GM21619 (cell line): Measurements from ENCODE around the gene ANAPC2.

Source experiments
- ATAC-seq: cut with Tn5 transposase; IDR thresholded peaks from one replicate; pipeline ENCODE4 v1.9.1; 2021; ENCODE audit not compliant: unreplicated experiment

ANAPC2 gene

DNA sequence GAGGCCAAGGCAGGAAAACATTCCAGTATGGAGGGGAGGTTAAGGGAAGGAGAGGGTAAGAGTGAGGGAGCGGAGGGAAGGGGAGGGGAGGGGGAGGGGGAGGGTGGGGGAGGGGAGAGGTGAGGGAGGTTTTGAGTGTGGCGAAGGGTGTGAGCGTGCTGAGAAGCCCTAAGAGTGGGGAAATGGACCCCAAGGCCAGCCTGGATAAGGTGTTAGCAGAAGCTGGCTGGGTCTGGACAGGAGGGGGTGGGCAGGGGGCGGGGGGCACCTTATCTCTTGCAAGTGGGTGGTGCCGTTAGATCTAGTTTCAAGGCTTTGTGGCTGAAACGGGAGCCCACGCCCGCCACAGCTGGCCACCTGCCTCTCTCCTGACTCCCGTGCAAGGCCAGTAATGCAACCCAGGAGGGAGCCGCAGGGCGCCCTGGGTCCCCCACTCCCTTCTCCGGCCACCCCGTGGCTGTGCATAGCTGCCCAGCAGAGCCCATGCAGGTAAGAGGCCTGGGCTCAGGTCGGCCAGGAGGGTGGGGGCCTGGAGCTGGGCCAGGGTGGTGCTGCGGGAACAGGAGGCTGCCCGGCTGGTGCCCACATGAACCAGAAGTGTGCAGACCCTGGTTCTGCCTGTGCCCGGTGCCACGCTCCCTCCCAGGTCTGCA, 39.6 kb upstream of the ANAPC2 start:
- no peak for ATAC-seq

DNA sequence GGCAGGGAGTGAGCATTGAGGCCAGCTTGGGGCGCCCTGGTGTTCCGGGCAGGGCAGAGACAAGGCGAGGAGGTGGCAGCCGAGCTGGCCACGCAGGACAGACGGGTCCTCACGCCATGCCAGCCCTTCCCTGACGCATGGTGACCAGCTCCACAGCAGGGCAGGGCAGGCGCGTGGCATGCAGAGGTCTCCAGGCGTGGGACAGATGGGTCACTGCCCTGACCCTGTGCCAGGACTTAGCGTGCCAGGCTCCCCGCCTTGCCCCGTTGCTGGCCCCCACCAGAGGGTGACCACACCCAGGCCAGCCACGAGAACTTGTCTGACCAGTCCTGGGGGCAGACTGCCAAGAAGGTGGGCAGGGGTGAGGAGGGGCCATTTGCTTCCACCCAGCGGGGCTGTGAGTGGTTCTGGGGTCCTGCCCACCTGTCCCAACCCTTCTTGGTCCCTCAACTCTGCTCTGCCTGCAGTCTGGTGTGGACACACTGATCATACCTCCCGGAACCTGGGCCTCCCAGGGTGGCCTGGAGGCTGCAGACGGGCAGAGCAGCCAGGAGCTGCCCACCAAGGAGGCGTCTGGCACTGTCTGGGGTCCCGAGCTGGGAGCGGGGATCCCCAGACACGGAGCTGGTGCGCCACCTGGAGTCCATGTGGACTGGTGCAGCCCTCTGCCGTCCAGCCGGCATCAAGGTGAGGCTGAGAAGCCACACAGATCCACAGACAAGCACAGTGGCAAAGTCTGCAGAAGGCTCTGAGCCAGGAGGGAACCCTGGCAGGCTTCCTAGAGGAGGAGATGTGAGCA, 38.9 kb upstream of the ANAPC2 start, which contains the start of gene RNF224:
RNF224 (plus strand) TSS at position 449 of the 799 bp plus-strand sequence. CDS start 834 bp downstream, outside the sequence.
- ATAC-seq, result no peak

DNA sequence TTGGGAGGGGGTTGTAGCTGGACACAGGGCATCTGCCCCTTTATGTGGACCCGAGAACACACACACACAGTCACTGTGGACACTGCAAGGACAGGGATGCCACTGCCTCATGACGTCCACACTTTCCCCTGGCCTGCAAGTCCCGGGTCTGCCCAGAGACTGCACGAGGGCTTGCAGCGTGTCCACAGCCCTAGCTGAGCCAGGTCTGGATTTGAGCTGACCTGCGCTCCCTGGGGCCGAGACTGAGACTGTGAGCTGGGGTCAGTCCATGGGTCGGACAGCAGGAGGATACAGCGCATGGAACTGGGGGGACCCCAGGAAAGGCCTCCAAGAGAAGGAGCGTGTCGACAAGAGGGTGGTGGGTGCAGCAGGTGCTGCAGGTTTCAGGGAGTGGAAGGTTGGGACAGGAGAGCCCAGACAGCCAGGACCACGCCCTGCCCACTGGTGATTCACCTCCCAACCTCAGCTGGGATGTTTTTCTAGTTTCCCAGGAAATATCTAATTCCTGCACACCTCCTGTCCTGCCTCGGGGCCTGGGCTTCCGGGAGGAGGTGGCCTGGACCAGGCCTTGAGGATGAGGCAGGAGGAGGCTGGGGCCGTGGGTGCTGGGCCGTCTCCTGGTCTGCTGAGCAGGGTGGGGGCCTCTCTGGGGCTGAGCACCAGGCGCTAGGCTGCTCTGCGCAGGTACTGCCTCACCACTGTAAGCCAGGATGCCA, 38.1 kb upstream of the ANAPC2 start:
- no peak for ATAC-seq

DNA sequence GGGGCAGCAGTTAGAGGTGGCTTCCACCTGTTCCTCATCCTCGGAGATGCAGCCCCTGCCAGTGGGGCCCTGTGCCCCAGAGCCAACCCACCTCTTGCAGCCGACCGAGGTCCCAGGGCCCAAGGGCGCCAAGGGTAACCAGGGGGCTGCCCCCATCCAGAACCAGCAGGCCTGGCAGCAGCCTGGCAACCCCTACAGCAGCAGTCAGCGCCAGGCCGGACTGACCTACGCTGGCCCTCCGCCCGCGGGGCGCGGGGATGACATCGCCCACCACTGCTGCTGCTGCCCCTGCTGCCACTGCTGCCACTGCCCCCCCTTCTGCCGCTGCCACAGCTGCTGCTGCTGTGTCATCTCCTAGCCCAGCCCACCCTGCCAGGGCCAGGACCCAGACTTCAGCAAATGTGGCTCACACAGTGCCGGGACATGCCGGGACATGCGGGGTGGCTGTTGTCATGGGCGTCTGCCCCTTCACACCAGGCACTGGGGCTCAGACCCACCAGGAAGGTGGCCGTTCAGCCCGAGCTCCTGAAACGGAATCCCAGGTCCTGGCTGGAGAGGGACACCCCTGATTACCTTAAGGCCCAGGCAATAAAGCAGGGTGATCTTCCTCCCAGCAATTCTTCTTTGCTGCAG, 37.5 kb upstream of the ANAPC2 start:
- ATAC-seq, result no peak

DNA sequence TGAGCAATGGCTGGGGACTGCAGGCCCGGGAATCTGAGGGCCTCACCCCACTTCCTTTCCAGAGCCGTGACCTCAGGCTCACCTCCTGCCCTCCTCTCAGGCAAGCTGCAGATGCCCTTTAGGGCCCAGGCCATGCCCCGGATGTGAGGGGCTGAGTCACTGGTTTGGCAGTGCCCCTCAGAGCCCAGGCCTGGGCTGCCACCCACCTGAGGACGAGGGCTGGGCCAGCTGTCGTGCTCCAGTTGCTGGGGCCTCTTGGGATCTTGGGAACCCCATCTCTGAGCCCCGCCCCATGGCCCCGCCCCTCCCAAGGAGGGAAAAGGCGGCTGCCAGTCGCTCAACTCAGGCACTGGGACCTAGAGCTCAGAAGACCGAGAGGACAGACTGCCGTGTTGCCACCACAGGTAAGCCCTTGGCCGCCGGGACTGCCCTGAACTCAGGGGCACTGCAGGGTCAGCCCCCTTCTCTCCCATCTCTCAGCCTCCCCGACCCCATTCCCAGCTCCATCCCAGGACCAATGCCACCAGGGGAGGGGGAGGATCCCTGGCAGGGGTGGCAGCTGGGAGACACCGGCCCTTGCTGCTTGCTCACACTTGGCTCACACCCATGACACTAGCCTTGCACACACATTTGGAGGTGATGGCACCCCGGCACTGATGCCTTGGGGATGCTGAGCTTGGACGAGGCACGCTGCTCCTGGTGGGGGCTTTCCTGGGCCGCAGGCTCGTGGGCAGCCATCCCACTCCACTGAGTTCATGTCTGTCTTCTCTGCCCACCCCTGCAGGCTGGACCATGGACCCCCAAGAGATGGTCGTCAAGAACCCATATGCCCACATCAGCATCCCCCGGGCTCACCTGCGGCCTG, 36.7 kb upstream of the ANAPC2 start, which contains the start of gene CYSRT1:
CYSRT1 (plus strand) TSS at position 345 of the 865 bp plus-strand sequence; CDS start at position 793, 448 bp downstream.
- ATAC-seq, result no peak

DNA sequence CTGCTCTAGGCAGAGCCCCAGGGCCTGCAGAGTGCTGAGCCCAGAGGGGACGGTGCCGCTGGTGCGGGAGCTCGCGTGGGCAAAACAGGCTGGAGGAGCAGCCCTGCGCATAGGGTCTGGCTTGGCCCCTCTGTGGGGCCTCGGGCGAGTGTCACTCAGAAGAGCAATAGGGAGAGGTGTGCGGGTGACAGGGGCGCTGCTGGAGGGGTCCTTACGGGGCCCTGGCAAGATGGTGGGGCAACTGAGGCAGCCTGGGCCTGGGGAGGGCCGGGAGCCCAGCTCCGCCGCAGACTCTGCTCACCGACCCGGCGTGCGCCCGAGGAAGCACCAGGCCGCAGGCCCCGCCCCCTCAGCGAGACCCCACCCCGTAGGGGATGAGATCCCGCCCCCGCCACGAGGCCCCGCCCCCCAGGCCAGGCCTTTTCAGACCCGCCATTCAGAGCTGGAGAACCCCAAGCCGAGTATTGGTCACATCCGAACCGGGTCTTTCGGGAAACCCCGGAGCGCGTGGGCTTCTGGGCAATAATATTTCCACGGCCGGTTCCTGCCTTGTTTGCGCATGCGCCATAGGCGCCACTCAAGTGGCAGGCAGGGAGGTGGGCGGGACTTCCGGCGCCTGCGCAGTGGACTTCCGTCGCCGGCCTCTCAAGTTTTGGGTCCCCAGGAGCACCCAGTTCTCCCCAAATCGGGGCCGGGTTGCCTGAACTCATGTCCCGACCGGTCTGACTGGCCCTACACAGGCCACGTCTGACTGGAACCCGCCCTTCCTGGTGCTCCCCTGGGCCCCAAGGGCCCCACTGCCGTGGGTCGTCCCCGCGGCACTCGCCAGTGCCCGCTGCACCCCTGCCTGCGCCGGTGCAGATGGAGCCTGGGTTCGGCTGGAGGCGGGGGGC, 35.0 kb upstream of the ANAPC2 start:
- peak; percentile 64 for ATAC-seq

DNA sequence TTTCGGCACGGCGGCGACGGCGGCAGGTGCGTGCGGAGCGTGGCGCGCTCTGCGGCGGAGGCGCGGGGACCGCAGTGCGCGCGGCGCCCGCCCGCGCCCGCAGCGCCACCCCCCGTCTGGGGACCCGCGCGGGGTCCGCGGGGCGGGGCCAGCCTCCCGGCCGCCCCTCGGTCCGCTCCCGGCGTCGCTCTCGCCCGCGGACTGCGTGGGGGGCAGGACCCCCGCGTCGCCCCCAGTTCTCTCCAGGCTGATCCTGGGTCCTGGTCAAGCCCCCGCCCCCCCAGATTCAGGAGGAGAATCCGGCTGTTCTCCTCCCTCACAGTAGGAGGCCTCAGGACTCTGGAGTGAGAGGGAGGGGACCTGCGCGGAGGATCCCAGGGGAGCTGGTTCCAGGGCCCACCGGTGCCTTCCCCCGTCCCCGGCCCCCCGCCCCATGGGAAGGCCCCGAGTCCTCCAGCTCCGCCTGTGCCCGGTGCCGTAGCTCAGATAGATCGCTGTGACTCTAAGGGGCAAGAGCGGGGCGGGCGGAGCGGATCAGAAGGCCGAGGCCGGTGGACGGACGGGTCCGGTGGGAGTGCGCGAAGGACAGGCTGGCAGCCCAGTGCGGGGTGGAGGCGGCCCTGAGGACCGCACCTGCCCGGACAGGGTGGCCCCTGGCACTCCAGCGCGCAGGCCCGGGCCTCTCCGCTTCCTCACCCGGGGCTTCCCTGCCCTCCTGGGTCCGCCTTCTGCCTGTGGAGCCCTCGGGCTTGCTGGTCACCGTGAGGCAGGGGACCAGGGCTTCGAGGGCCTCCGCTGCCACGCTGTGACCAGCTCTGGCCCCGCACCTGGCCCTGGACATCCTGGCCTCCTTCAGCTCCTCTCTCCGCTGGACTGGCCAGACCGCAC, 34.1 kb upstream of the ANAPC2 start, which contains the start of gene RNF208:
RNF208 (minus strand) TSS at position 51 of the 888 bp plus-strand sequence. CDS start 1,028 bp downstream, outside the sequence.
- peak; percentile 3 for ATAC-seq

DNA sequence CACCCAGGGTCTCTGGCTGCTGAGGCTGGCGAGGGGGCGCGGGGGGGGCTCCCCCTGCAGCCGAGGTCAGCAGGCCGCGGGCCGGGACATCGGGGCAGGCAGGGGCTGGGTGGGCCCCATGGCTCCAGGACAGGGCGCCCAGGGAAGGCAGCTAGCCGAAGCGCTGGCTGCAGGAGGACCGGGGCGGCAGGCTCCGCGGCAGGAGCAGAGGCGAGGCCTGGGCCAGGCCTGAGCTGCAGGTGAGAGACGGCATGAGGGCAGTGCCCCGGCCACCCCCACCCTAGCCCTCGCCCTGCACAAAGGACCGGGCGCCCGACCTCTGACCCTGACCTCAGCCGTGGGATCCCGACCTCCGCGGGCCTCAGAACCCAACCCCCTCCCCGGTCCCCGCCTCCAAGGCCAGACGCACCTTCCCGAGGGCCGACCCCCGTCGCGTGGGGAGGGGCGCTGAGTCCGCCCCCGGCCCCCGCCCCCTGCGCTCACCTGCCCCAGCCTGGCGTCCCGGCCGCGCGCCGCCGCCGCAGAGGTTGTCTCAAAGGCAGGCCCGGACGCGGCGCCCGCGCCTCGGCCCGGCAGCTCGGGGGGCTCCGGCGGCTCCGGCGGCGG, 33.2 kb upstream of the ANAPC2 start:
- no peak for ATAC-seq

DNA sequence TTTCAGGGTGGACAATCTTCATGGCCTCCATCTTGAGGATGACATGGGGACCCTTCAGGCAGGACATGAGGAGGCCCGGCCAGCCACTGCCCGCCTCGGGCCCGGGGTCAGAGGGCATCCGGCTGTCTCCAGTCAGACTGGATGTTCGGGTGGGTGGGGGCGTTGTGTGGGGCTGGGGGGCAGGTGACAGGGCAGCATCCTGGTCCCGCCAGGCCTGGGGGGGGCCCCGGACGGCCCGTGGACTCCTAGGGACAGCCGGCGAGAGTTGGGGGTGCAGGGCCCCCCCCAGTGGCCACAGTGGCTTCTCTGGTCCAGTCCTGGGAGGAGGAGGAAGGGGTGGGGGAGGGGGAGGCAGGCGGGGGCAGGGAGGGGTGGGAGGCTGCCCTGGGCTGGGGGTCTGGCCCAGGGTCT, 32.7 kb upstream of the ANAPC2 start:
- no peak for ATAC-seq

DNA sequence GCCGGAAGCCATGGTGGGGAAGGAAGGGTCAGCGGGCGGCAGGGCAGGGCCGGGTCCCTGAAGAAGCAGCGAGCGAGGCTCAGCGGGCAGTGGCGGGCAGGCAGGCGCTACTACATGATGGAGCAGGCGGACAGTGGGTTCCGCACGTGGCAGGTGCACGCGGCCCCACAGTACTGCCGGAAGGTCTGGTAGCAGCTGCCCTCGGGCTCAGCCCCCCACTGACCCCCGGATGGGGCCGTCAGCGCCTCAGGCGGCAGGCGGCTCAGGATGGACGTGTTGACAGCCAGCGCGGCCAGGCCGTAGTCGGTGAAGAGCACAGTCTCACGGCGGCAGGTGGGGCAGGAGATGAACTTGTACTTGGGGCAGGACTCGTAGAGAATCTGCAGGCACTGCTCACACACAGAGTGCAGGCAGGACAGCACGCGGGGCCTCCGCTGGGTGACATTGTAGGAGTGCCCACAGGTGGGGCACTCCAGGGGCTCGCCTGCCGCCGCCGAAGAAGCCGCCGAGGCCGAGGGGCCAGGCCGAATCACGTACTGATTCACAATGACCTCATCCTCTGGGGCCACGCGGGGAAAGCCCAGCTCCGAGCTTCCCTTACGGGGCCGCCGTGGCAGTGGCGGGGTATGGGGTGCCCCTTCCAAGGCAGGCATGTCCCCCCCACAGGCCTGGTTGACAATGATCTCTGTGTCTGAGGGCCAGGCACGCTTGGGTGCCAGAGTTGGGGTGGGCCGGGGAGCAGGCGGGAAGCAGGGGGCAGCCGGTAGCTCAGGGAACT, 32.1 kb upstream of the ANAPC2 start:
- ATAC-seq, result no peak

DNA sequence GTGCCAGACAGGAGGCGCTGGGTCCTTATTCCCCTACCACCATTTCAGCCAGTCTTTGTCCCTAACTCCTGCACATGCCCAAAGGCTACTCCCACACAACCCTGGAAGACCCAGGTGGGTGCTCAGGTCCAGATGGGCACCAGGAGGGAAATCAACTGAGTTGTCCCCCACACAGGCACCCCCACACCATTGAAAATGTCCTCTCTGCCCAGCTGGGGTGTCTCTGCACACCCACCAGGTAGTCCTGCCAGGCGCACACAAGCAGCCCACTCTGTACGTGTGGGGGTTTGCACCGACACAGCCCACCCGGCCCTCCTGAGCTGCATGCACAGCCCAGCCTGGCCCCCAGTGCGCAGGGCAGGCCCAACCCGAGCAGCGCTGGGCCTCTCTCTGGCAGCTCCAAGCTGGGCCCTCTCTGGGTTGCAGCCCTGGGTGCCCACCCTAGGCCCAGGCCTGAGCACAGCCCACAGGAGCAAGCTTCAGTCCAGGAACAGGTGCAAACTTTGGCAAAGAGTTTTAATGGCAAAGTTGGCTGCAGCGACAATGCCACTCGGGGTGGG, 31.5 kb upstream of the ANAPC2 start:
- ATAC-seq, result no peak

DNA sequence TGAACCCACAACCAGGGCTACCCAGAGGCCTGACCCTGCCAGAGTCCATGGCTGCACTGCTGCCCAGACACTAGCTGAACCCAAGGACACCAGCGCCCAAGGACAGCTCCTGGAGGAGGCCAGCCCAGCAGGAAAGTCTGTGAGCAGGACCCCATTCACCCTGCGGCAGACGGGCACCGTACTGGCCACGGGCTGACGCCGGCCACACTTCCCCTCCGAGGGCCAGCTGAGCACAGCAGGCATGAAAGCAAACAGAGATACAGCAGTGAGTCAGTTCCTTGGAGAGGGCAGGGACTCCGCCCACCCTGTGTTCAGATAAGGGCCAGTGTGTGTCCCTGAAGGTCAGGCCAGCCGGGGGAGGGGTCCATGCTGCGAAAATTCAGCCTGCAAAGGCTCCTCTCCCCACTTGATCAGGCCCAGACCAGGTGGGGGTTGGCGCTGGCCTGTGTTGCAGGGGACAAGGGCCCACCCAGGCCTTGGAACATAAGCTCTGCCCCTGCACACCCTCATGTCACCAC, 30.5 kb upstream of the ANAPC2 start:
- no peak for ATAC-seq

DNA sequence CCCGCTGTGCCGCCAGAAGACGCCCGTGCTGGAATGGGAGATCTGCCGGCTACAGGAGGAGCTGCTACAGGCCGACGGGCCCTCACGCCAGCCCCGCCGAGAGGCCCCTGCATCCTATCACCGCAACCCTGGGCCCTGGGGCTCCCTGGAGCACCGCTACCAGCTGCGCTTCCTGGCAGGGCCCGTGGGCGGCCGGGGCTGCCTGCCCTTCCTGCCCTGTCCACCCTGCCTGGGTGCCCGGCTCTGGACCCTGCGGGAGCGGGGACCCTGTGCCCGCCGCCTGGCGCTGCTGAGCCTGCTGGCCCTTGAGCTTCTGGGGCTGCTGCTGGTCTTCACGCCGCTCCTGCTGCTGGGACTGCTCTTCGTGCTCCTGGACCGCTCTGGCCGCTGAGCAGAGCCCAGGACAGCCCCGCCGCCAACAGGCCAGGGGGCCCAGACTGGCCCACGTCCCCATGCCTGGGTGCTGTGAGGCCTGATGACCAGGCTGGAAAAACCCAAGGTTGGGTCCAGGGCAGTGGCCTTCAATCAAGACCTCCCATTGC, 29.9 kb upstream of the ANAPC2 start:
- no peak for ATAC-seq

DNA sequence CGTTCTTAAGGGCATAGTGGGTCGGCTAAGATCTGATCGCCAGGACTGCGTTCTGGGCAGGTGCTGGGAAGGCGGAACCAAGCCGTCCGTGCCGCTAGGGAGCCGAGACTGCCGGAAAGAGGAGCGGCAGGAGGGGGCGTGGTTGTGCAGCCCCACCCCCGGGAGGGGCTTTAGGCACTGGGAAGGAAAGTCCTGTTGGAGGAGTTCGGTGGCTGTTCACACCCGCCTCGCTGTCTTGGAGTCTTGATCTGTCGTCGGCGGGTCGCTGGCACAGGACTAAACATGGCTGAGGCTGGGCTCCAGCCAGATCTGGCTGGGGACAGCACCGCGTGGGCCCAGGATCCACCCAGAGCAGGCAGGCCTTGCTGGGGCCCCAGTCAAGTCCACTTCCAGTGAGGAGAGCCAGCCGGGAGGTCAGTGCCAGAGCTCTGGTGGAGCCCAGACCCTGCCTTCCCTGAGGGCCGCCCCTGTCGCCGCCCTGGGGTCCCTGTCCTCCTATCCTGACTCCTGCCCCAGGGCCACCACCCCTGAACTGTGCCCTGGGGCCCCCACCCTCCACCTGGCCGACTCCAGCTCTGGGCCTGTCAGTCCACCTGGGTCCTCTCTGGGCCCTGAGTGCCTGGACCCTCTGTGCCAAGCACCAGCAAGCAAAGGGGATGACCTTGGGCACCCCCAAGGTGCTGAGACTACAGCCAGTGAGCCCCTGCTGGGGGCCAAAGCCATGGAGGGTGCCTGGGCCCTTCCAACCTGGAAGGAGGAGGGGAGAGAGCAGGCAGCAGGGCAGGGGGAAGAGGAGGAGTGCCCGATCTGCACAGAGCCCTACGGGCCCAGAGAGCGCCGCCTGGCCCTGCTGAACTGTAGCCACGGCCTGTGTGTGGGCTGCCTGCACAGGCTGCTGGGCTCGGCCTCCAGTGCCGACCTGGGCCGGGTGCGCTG, 29.2 kb upstream of the ANAPC2 start:
- no peak for ATAC-seq
